ENCODE results near the gene GPRC5C.

DNA sequence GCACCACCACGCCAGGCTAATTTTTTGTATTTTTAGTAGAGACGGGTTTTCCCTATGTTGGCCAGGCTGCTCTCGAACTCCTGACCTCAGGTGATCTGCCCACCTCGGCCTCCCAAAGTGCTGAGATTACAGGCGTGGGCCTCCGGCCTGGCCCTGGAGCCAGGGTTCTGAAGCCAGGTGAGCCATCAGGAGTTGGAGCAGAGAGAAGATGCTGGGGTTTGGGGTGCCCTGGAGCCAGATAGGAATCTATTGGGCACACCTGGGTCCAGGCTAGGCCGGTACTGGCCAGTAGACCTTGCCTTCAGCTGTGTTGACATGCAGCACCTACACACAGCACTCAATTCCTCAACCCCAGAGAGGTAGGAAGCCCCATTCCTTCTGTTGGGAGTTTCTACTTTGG, 29.1 kb downstream of the GPRC5C start:
- TF ChIP-seq EZH2 (IDR thresholded peaks at IDR 0.05; ENCODE audit: insufficient read depth, poor library complexity, severe bottlenecking): no peak
- no peak for TF ChIP-seq EZH2phosphoT487 (IDR thresholded peaks at IDR 0.05; ENCODE audit: insufficient read depth, low read depth)

Measured in GM23248 (cell line).